ENCODE measurements around the gene POLR1E. TPM values are rescaled to one million over a fixed set of nuclear protein-coding genes. Genes with fewer than 3 reads are reported as not detected.

Gene POLR1E
- total and polyA plus RNA-seq, 9 of the 15 experiments (the other 6 are each of a cell fraction or from before 2014, with no cell fraction given), result 18.9 to 102 (median 74.4) TPM

DNA sequence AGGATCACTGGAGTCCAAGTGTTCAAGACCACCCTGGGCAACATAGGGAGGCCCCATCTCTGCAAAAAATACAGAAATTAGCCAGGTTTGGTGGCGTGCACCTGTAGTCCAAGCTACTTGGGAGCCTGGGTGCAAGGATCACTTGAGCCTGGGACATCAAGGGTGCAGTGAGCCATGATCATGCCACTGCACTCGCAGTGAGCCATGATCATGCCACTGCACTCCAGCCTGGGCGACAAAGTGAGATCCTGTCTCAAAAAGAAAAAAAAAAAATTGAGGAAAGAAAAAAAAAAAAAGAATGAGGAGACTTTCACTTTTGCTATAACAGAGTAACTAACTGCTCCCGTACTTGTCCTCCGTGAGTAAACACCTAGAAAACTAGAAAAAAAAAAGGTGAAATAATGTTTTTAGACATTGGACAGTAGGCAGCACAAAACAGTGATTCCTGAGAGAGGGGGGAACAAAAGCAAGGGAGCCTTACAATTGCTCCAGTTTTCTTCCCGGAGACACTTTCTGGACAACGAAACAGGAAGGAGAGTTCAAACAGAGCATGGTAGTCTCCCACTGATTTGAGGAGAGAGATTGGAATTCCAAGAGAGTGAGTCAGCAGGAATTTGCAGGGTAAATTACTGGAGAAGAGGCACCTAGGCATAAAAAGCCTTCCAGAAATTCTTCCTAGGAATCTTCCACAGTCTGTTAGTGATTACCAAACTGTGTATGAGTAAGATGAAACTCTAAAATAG is 13.6 kb upstream of the POLR1E start:
- DNase-seq (ENCODE audit: extremely low read depth in 1 of 4, low spot score in 3 of 4), result no peak
- intact Hi-C loops (cut with micrococcal nuclease) (no loop called here), in situ Hi-C loops (cut with MboI) (no loop called here)
- Histone ChIP-seq H3K4me3 (0 out of 2 replicates have a peak overlapping the region, but pooled peaks have one; percentile 7), H3K36me3 (ENCODE audit: control insufficient read depth, insufficient read depth, low read length) (no peaks in the 10 kb centered on the region), H3K27me3 (ENCODE audit: control insufficient read depth in 2 of 2, insufficient read depth in 2 of 2, low read length in 2 of 2) (peaks cover 1 to 6% of the 10 kb centered on the region in 2 experiments; a peak in 2 of 5 replicates), H4K20me1 (replicated peaks; ENCODE audit: control insufficient read depth, insufficient read depth, low read length) (no peaks in the 10 kb centered on the region), H3K9ac (ENCODE audit: insufficient read depth in 1 of 2, low read depth in 2 of 2, low read length in 2 of 2) (no peak overlapping the region), H3K4me1 (replicated peaks in 1 of 2; ENCODE audit: control insufficient read depth in 2 of 2, insufficient read depth in 2 of 2, low read length in 2 of 2) (peaks cover 8 to 9% of the 10 kb centered on the region in 2 experiments), H3K4me2 (ENCODE audit: insufficient read depth, low read length) (peak overlapping the region; percentile 21; the same call in 1 of the 2 replicates), H3K9me1 (ENCODE audit: control insufficient read depth, insufficient read depth, low read length) (no peaks in the 10 kb centered on the region), H3K27ac (ENCODE audit: extremely low read depth, low read depth, low read length) (no peak overlapping the region; the same call in 2 of the 3 replicates), H3K9me3 (replicated peaks; ENCODE audit: control insufficient read depth, insufficient read depth, low read depth, low read length) (no peaks in the 10 kb centered on the region; the same call in 1 of the 2 replicates), H3K79me2 (ENCODE audit: control insufficient read depth, insufficient read depth, low read length) (no peaks in the 10 kb centered on the region), H2AFZ (ENCODE audit: low read depth, low read length) (peak overlapping the region; percentile 75)
- ChIA-PET POLR2A (interaction anchor here (0.6 kb wide), 1 partner anchor 23 kb away, joined by 3 read pairs; no protein-coding TSS in a partner anchor), CTCF (ENCODE audit: low intra/inter-chr PET ratio) (interaction anchor here (0.6 kb wide), 1 partner anchor 53 kb away, joined by 3 read pairs; no protein-coding TSS in a partner anchor)
- no TSS peak for BruUV-seq (replicated peaks)
- 33% methylated on average over 7 of the region's 7 CpGs for WGBS (ENCODE audit: insufficient coverage, low coverage, missing lambda C conversion rate)
- FAIRE-seq, result no peak
- ATAC-seq, result no peak; the same call in 2 of the 3 replicates
- TF ChIP-seq, protein P1, sequence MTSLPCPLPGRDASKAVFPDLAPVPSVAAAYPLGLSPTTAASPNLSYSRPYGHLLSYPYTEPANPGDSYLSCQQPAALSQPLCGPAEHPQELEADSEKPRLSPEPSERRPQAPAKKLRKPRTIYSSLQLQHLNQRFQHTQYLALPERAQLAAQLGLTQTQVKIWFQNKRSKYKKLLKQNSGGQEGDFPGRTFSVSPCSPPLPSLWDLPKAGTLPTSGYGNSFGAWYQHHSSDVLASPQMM (CRISPR knock-in tag; IDR thresholded peaks at IDR 0.05), result no peak
- TF ChIP-seq FOXA3 (CRISPR knock-in tag; conservative IDR thresholded peaks at IDR 0.05 in 1 of 2, IDR thresholded peaks at IDR 0.05 in 1 of 2), result no peak
- no peak for TF ChIP-seq ESRRB (CRISPR knock-in tag; IDR thresholded peaks at IDR 0.05; ENCODE audit: borderline replicate concordance)
- TF ChIP-seq BRF2 (IDR thresholded peaks at IDR 0.05; ENCODE audit: borderline replicate concordance, insufficient read depth, insufficient read length), result no peak
- no peak for TF ChIP-seq POU5F1 (IDR thresholded peaks at IDR 0.05; ENCODE audit: borderline replicate concordance, low read depth, low read length, partially characterized antibody)
- no peak for TF ChIP-seq ZNF696 (CRISPR knock-in tag; conservative IDR thresholded peaks at IDR 0.05)
- no peak for TF ChIP-seq KHSRP (IDR thresholded peaks at IDR 0.05)
- peak; percentile 51; the same call in 1 of the 2 replicates for TF ChIP-seq SMARCA4 (IDR thresholded peaks at IDR 0.05)
- no peak for TF ChIP-seq GATA2 (CRISPR knock-in tag; IDR thresholded peaks at IDR 0.05)
- TF ChIP-seq ATF6 (CRISPR knock-in tag; IDR thresholded peaks at IDR 0.05), result no peak
- no peak for TF ChIP-seq CBX5 (IDR thresholded peaks at IDR 0.05; ENCODE audit: borderline replicate concordance, low read depth)
- TF ChIP-seq, protein P2, sequence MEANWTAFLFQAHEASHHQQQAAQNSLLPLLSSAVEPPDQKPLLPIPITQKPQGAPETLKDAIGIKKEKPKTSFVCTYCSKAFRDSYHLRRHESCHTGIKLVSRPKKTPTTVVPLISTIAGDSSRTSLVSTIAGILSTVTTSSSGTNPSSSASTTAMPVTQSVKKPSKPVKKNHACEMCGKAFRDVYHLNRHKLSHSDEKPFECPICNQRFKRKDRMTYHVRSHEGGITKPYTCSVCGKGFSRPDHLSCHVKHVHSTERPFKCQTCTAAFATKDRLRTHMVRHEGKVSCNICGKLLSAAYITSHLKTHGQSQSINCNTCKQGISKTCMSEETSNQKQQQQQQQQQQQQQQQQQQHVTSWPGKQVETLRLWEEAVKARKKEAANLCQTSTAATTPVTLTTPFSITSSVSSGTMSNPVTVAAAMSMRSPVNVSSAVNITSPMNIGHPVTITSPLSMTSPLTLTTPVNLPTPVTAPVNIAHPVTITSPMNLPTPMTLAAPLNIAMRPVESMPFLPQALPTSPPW (CRISPR knock-in tag; IDR thresholded peaks at IDR 0.05), result no peak
- no peak for TF ChIP-seq BMI1 (IDR thresholded peaks at IDR 0.05; ENCODE audit: low read length)
- TF ChIP-seq ZNF316 (IDR thresholded peaks at IDR 0.05), result peak; percentile 51
- TF ChIP-seq, protein P3, sequence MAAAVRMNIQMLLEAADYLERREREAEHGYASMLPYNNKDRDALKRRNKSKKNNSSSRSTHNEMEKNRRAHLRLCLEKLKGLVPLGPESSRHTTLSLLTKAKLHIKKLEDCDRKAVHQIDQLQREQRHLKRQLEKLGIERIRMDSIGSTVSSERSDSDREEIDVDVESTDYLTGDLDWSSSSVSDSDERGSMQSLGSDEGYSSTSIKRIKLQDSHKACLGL (CRISPR knock-in tag; IDR thresholded peaks at IDR 0.05; ENCODE audit: borderline replicate concordance, poor library complexity, severe bottlenecking), result no peak
- TF ChIP-seq ZNF384 (IDR thresholded peaks at IDR 0.05; ENCODE audit: low read depth, low read length), result 0 out of 2 replicates have a peak, but pooled peaks have one; percentile 11

Measured in K562 (cell line).